IPS-20b (cell line): ENCODE measurements around the gene EYS.
"Not testable (repeated sequence)": the region's sequence is repeated elsewhere in the genome, so short reads cannot be mapped to it uniquely, and the experiment has no call there.

ENCODE experiments used
- H3K27ac ChIP-seq: one replicate; pipeline ENCODE4 v1.5.1; 2013; ENCODE audit warnings: low read length
- H3K27me3 ChIP-seq: 2 replicates; pipeline ENCODE4 v1.6.1; 2013; ENCODE audit warnings: mild to moderate bottlenecking, low read length, inconsistent platforms; ENCODE audit not compliant: insufficient read depth
- H3K36me3 ChIP-seq: 2 replicates; pipeline ENCODE4 v1.6.1; 2013; ENCODE audit warnings: low read depth, mild to moderate bottlenecking, inconsistent platforms, low read length, moderate library complexity; ENCODE audit not compliant: insufficient read depth
- H3K4me1 ChIP-seq: 2 replicates; pipeline ENCODE4 v1.6.1; 2013; ENCODE audit warnings: mild to moderate bottlenecking, control low read depth, inconsistent platforms, low read length, moderate library complexity; ENCODE audit not compliant: insufficient read depth
- H3K4me3 ChIP-seq: 2 replicates; pipeline ENCODE4 v1.5.1; 2013; ENCODE audit warnings: mild to moderate bottlenecking, low read length, inconsistent platforms
- H3K9ac ChIP-seq: 2 replicates; pipeline ENCODE4 v1.6.1; 2013; ENCODE audit warnings: low read depth, mild to moderate bottlenecking, inconsistent platforms, low read length, moderate library complexity
- H3K9me3 ChIP-seq: 2 replicates; pipeline ENCODE4 v1.6.1; 2013; ENCODE audit warnings: mild to moderate bottlenecking, low read depth, low read length, inconsistent platforms; ENCODE audit not compliant: insufficient read depth

Gene EYS

GRCh38 chr6:65448866-65449265, 258.2 kb downstream of the EYS start:
- Histone ChIP-seq H3K9ac (no peak overlapping the region), H3K27ac (no peak overlapping the region), H3K4me1 (peaks cover 10% of the 10 kb centered on the region; the same call in 1 of the 2 replicates), H3K27me3 (no peaks in the 10 kb centered on the region), H3K36me3 (no peaks in the 10 kb centered on the region), H3K9me3 (peaks cover 4% of the 10 kb centered on the region; the same call in 1 of the 2 replicates), H3K4me3 (no peak overlapping the region)

- H3K9me3 ChIP-seq: no peaks in the 10 kb centered on the region
Measured at GRCh38 chr6:65436281-65436680, 270.7 kb downstream of the EYS start.

GRCh38 chr6:65416621-65417020, 290.4 kb downstream of the EYS start:
- no peaks in the 10 kb centered on the region for H3K36me3 ChIP-seq
- H3K27me3 ChIP-seq: no peaks in the 10 kb centered on the region
- no peaks in the 10 kb centered on the region for H3K4me1 ChIP-seq
- H3K4me3 ChIP-seq: no peak overlapping the region
- H3K27ac ChIP-seq: no peak overlapping the region
- H3K9ac ChIP-seq: no peak overlapping the region
- no peaks in the 10 kb centered on the region for H3K9me3 ChIP-seq

More at GRCh38 chr6:65436281-65436680, 270.7 kb downstream of the EYS start:
- Histone ChIP-seq H3K27ac (no peak overlapping the region), H3K9ac (no peak overlapping the region), H3K4me3 (no peak overlapping the region), H3K4me1 (no peaks in the 10 kb centered on the region), H3K36me3 (no peaks in the 10 kb centered on the region), H3K27me3 (no peaks in the 10 kb centered on the region)

GRCh38 chr6:65410309-65410708, 296.7 kb downstream of the EYS start:
- H3K27me3 ChIP-seq: no peaks in the 10 kb centered on the region
- no peaks in the 10 kb centered on the region for H3K9me3 ChIP-seq
- H3K27ac ChIP-seq: no peak overlapping the region
- no peak overlapping the region for H3K4me3 ChIP-seq
- no peaks in the 10 kb centered on the region for H3K4me1 ChIP-seq
- H3K9ac ChIP-seq: no peak overlapping the region
- no peaks in the 10 kb centered on the region for H3K36me3 ChIP-seq

GRCh38 chr6:65402564-65402963, 304.5 kb downstream of the EYS start:
- Histone ChIP-seq H3K36me3 (no peaks in the 10 kb centered on the region), H3K4me3 (no peak overlapping the region), H3K9me3 (no peaks in the 10 kb centered on the region), H3K27ac (no peak overlapping the region), H3K4me1 (no peaks in the 10 kb centered on the region), H3K27me3 (no peaks in the 10 kb centered on the region), H3K9ac (no peak overlapping the region)

GRCh38 chr6:65399355-65400084, 307.5 kb downstream of the EYS start:
- Histone ChIP-seq H3K27me3 (no peaks in the 10 kb centered on the region), H3K36me3 (no peaks in the 10 kb centered on the region), H3K9me3 (no peaks in the 10 kb centered on the region)

GRCh38 chr6:65398851-65399250, 308.2 kb downstream of the EYS start:
- Histone ChIP-seq H3K36me3 (no peaks in the 10 kb centered on the region), H3K4me1 (no peaks in the 10 kb centered on the region), H3K27me3 (no peaks in the 10 kb centered on the region), H3K4me3 (no peak overlapping the region), H3K27ac (no peak overlapping the region), H3K9me3 (no peaks in the 10 kb centered on the region), H3K9ac (no peak overlapping the region)

More at GRCh38 chr6:65399355-65400084, 307.5 kb downstream of the EYS start:
- Histone ChIP-seq H3K4me1 (no peaks in the 10 kb centered on the region), H3K9ac (no peak overlapping the region), H3K4me3 (no peak overlapping the region), H3K27ac (no peak overlapping the region)

GRCh38 chr6:65350530-65350929, 356.5 kb downstream of the EYS start:
- Histone ChIP-seq H3K27me3 (no peaks in the 10 kb centered on the region), H3K27ac (no peak overlapping the region), H3K9ac (no peak overlapping the region), H3K9me3 (no peaks in the 10 kb centered on the region), H3K36me3 (no peaks in the 10 kb centered on the region), H3K4me1 (no peaks in the 10 kb centered on the region), H3K4me3 (no peak overlapping the region)

- H3K4me1 ChIP-seq, H3K9ac ChIP-seq, H3K27ac ChIP-seq, H3K4me3 ChIP-seq, H3K9me3 ChIP-seq, H3K27me3 ChIP-seq, H3K36me3 ChIP-seq: not testable (repeated sequence)
Measured at GRCh38 chr6:65302655-65303054, 404.4 kb downstream of the EYS start.

- H3K4me3 ChIP-seq: no peak overlapping the region
- H3K27ac ChIP-seq: no peak overlapping the region
- no peaks in the 10 kb centered on the region for H3K4me1 ChIP-seq
- no peak overlapping the region for H3K9ac ChIP-seq
- no peaks in the 10 kb centered on the region for H3K27me3 ChIP-seq
- H3K36me3 ChIP-seq: no peaks in the 10 kb centered on the region
- no peaks in the 10 kb centered on the region for H3K9me3 ChIP-seq
Measured at GRCh38 chr6:65299236-65299635, 407.8 kb downstream of the EYS start.

- Histone ChIP-seq H3K27me3 (no peaks in the 10 kb centered on the region), H3K4me3 (no peak overlapping the region)
Measured at GRCh38 chr6:65295812-65296211, 411.2 kb downstream of the EYS start.

GRCh38 chr6:65289491-65289890, 417.5 kb downstream of the EYS start:
- Histone ChIP-seq H3K9me3 (no peaks in the 10 kb centered on the region), H3K9ac (no peak overlapping the region), H3K27me3 (no peaks in the 10 kb centered on the region), H3K4me3 (no peak overlapping the region), H3K27ac (no peak overlapping the region), H3K36me3 (no peaks in the 10 kb centered on the region), H3K4me1 (no peaks in the 10 kb centered on the region)

More at GRCh38 chr6:65295812-65296211, 411.2 kb downstream of the EYS start:
- H3K36me3 ChIP-seq: no peaks in the 10 kb centered on the region
- H3K9ac ChIP-seq: no peak overlapping the region
- no peaks in the 10 kb centered on the region for H3K4me1 ChIP-seq
- no peak overlapping the region for H3K27ac ChIP-seq
- H3K9me3 ChIP-seq: no peaks in the 10 kb centered on the region
